H9 (cell line): ENCODE data around the gene IQCE. TPM values are rescaled to one million over a fixed set of nuclear protein-coding genes. Genes with fewer than 3 reads are reported as not detected.

Experiments
- DNase-seq: peaks from one replicate; pipeline ENCODE4 v3.0.0-alpha.2; 2017
- H2AFZ ChIP-seq: one replicate; pipeline ENCODE4 v1.6.1; 2013; ENCODE audit warnings: mild to moderate bottlenecking, low read length, control low read depth, moderate library complexity
- H2AK5ac ChIP-seq: 2 replicates; pipeline ENCODE4 v1.6.1; 2013; ENCODE audit warnings: low read length, control low read depth, mixed read lengths; ENCODE audit not compliant: insufficient read length
- H2BK120ac ChIP-seq: one replicate; pipeline ENCODE4 v1.6.1; 2013; ENCODE audit warnings: low read depth, mild to moderate bottlenecking, low read length, control low read depth, inconsistent platforms; ENCODE audit not compliant: poor library complexity, severe bottlenecking
- H2BK12ac ChIP-seq: 2 replicates; pipeline ENCODE4 v1.6.1; 2013; ENCODE audit warnings: low read length, control low read depth, mixed read lengths, low read depth; ENCODE audit not compliant: insufficient read length
- H2BK15ac ChIP-seq: 2 replicates; pipeline ENCODE4 v1.6.1; 2013; ENCODE audit warnings: low read depth, low read length, control low read depth
- H2BK20ac ChIP-seq: one replicate; pipeline ENCODE4 v1.6.1; 2013; ENCODE audit warnings: low read depth, mild to moderate bottlenecking, low read length, control low read depth, inconsistent platforms; ENCODE audit not compliant: poor library complexity, severe bottlenecking
- H2BK5ac ChIP-seq: 2 replicates; pipeline ENCODE4 v1.6.1; 2013; ENCODE audit warnings: low read length, control low read depth, mixed read lengths; ENCODE audit not compliant: insufficient read length
- H3K14ac ChIP-seq: 2 replicates; pipeline ENCODE4 v1.6.1; 2013; ENCODE audit warnings: low read length, control low read depth; ENCODE audit not compliant: insufficient read depth
- H3K18ac ChIP-seq: 2 replicates; pipeline ENCODE4 v1.6.1; 2013; ENCODE audit warnings: low read depth, mild to moderate bottlenecking, mixed read lengths, low read length, control low read depth; ENCODE audit not compliant: insufficient read length
- H3K23ac ChIP-seq: 2 replicates; pipeline ENCODE4 v1.6.1; 2013; ENCODE audit warnings: low read length, control low read depth, mixed read lengths, low read depth; ENCODE audit not compliant: insufficient read length
- H3K23me2 ChIP-seq: 2 replicates; pipeline ENCODE4 v1.6.1; 2013; ENCODE audit warnings: low read depth, mild to moderate bottlenecking, mixed read lengths, low read length, control low read depth; ENCODE audit not compliant: insufficient read length, poor library complexity, severe bottlenecking
- H3K27ac ChIP-seq: 2 replicates; pipeline ENCODE4 v1.5.1; 2013; ENCODE audit warnings: low read length, control low read depth, mixed read lengths, low read depth; ENCODE audit not compliant: insufficient read length
- H3K27me3 ChIP-seq: 2 replicates; pipeline ENCODE4 v1.6.1; 2013; ENCODE audit warnings: low read length, control low read depth, inconsistent platforms; ENCODE audit not compliant: insufficient read depth
- H3K4ac ChIP-seq: 2 replicates; pipeline ENCODE4 v1.6.1; 2013; ENCODE audit warnings: low read depth, mild to moderate bottlenecking, control low read depth, inconsistent platforms, low read length, moderate library complexity
- H3K4me1 ChIP-seq: 2 replicates; pipeline ENCODE4 v1.6.1; 2013; ENCODE audit warnings: low read length, control low read depth, inconsistent platforms; ENCODE audit not compliant: insufficient read depth
- H3K4me2 ChIP-seq: 2 replicates; pipeline ENCODE4 v1.6.1; 2013; ENCODE audit warnings: low read length, control low read depth, mixed read lengths; ENCODE audit not compliant: insufficient read length, insufficient read depth
- H3K56ac ChIP-seq: 2 replicates; pipeline ENCODE4 v1.6.1; 2013; ENCODE audit warnings: low read depth, mild to moderate bottlenecking, mixed read lengths, low read length, control low read depth; ENCODE audit not compliant: insufficient read length
- H3K79me1 ChIP-seq: 2 replicates; pipeline ENCODE4 v1.6.1; 2013; ENCODE audit warnings: low read depth, mild to moderate bottlenecking, moderate library complexity, low read length, control low read depth, inconsistent platforms; ENCODE audit not compliant: insufficient read depth, poor library complexity, severe bottlenecking
- H3K79me2 ChIP-seq: 2 replicates; pipeline ENCODE4 v1.6.1; 2013; ENCODE audit warnings: low read length, control low read depth, inconsistent platforms; ENCODE audit not compliant: insufficient read depth
- H3K9ac ChIP-seq: 2 replicates; pipeline ENCODE4 v1.6.1; 2013; ENCODE audit warnings: low read length, control low read depth, mixed read lengths; ENCODE audit not compliant: insufficient read length; ENCODE audit errors: extremely low read depth
- H3K9me3 ChIP-seq: one replicate; pipeline ENCODE4 v1.6.1; 2013; ENCODE audit warnings: low read depth, low read length, inconsistent platforms; ENCODE audit not compliant: control insufficient read depth
- H3T11ph ChIP-seq: one replicate; pipeline ENCODE4 v1.6.1; 2013; ENCODE audit warnings: mild to moderate bottlenecking, low read length, control low read depth, inconsistent platforms
- H4K20me1 ChIP-seq: one replicate; pipeline ENCODE4 v1.6.1; 2013; ENCODE audit not compliant: control insufficient read depth, insufficient read length, insufficient read depth
- H4K5ac ChIP-seq: 2 replicates; pipeline ENCODE4 v1.6.1; 2013; ENCODE audit warnings: low read depth, mild to moderate bottlenecking, mixed read lengths, low read length, control low read depth; ENCODE audit not compliant: insufficient read length
- H4K8ac ChIP-seq: replicated peaks from 2 replicates; pipeline ENCODE4 v1.6.1; 2013; ENCODE audit warnings: low read length, control low read depth, mixed read lengths, low read depth; ENCODE audit not compliant: insufficient read length
- H4K91ac ChIP-seq: 2 replicates; pipeline ENCODE4 v1.6.1; 2013; ENCODE audit warnings: low read depth, mild to moderate bottlenecking, moderate library complexity, mixed read lengths, low read length, control low read depth; ENCODE audit not compliant: insufficient read length
- H3K27ac Mint-ChIP-seq, 3 experiments: 2 replicates in 2 of 3; 3 replicates in 1 of 3; pipeline ENCODE4 v1.8.0; 2020 to 2021; ENCODE audit warnings: mixed read lengths in 3 of 3, mild to moderate bottlenecking in 1 of 3, moderate library complexity in 1 of 3
- H3K27me3 Mint-ChIP-seq: 2 replicates; pipeline ENCODE4 v1.8.0; 2021; ENCODE audit warnings: low read depth, mild to moderate bottlenecking, moderate library complexity, mixed read lengths
- H3K36me3 Mint-ChIP-seq, 3 experiments: 2 replicates in 2 of 3; 3 replicates in 1 of 3; pipeline ENCODE4 v1.8.0; 2020 to 2021; ENCODE audit warnings: low read depth in 3 of 3, mixed read lengths in 3 of 3; ENCODE audit not compliant: insufficient read depth in 1 of 3
- H3K4me1 Mint-ChIP-seq, 2 experiments: 2 replicates each; pipeline ENCODE4 v1.8.0; 2020; ENCODE audit warnings: mixed read lengths in 2 of 2
- H3K4me3 Mint-ChIP-seq, 2 experiments: 2 replicates in 1 of 2; 3 replicates in 1 of 2; pipeline ENCODE4 v1.8.0; 2020 to 2021; ENCODE audit warnings: mild to moderate bottlenecking in 2 of 2, mixed read lengths in 2 of 2, moderate library complexity in 1 of 2
- H3K9me3 Mint-ChIP-seq, 2 experiments: 2 replicates in 1 of 2; 3 replicates in 1 of 2; pipeline ENCODE4 v1.8.0; 2020; ENCODE audit warnings: mild to moderate bottlenecking in 2 of 2, mixed read lengths in 2 of 2, moderate library complexity in 1 of 2
- WGBS: extraction: QIAGEN DNeasy Blood & Tissue Kit; methylation state at CpG from one replicate; pipeline ENCODE4 v1.1.7; 2013; ENCODE audit warnings: missing lambda C conversion rate, low lambda C conversion rate, mixed read lengths; ENCODE audit not compliant: insufficient read length; ENCODE audit errors: extremely low coverage; 5-methylcytosine and 5-hydroxymethylcytosine counted together
- total RNA-seq: library from RNA; stranded (reverse); gene quantifications from 2 replicates; pipeline ENCODE4 v1.2.1, GENCODE V29; 2021
- TF ChIP-seq, protein P1 (sequence below): fragments of 200-600 bp; sonication (generic); conservative IDR thresholded peaks from 3 replicates; pipeline ENCODE4 v1.8.0; 2021; ENCODE audit warnings: antibody characterized with exemption, mild to moderate bottlenecking

Gene IQCE
- total RNA-seq, 1 experiment from 2014 or later = 7.0 TPM

DNA sequence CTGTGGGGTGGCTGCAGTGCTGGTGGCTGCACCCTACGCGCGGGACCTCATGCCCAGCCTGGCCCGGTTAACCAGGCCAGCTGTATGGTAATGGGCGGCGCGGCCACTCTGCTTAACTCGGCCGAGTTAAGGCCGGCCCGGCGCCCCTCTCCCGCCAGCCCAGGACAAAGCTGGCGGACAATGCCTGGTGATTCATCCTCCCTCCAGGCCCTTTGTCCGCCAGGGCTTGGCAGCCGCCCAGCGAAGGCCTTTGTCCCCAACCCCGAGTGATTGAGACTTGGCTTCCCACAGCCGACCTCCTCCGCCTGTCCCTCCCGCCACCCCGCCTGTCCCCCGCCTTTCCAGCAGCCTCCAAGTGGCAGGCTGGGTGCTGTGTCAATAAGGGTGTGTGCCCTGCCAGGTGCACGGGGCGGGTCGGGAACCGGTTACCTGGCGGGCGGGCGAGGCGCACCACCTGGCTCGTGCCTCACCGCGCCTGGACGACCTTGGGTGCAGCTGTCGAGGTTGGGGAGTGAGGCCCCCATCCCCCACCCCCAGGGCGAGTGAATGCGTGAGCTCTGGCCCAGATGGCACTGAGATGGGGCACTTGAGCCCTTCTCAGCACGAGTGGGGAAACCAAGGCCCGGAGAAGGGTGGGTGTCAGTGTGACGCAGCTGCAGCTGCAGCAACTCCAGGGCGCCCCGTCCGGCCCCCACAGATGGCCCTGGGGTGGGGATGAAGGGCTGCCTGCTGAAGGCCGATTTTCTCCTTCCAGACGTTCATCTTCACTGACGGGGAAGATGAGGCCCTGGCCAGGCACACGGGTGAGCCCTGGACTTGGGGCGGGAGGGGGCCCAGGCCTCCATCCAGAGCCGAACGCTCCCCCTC is 34.6 kb upstream of the IQCE start:
- peaks cover 39 to 56% of the 10 kb centered on the region in 2 experiments for H3K4me1 Mint-ChIP-seq
- peak overlapping the region in 1 of 2 experiments; percentile 40; a peak in 2 of 5 replicates for H3K4me3 Mint-ChIP-seq
- no peak overlapping the region for H2BK15ac ChIP-seq
- TF ChIP-seq, protein P1, sequence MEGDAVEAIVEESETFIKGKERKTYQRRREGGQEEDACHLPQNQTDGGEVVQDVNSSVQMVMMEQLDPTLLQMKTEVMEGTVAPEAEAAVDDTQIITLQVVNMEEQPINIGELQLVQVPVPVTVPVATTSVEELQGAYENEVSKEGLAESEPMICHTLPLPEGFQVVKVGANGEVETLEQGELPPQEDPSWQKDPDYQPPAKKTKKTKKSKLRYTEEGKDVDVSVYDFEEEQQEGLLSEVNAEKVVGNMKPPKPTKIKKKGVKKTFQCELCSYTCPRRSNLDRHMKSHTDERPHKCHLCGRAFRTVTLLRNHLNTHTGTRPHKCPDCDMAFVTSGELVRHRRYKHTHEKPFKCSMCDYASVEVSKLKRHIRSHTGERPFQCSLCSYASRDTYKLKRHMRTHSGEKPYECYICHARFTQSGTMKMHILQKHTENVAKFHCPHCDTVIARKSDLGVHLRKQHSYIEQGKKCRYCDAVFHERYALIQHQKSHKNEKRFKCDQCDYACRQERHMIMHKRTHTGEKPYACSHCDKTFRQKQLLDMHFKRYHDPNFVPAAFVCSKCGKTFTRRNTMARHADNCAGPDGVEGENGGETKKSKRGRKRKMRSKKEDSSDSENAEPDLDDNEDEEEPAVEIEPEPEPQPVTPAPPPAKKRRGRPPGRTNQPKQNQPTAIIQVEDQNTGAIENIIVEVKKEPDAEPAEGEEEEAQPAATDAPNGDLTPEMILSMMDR = no peak
- peak overlapping the region in 1 of 3 experiments; percentile 79; a peak in 4 of 7 replicates for H3K27ac Mint-ChIP-seq
- no peaks in the 10 kb centered on the region for H3K9me3 Mint-ChIP-seq
- no peaks in the 10 kb centered on the region for H4K20me1 ChIP-seq
- H4K5ac ChIP-seq = no peak overlapping the region
- H3K56ac ChIP-seq = no peak overlapping the region
- H3K79me2 ChIP-seq = no peaks in the 10 kb centered on the region; the same call in 1 of the 2 replicates
- H3K27ac ChIP-seq = no peak overlapping the region
- peak overlapping the region; percentile 13 for H3K4me2 ChIP-seq
- no peaks in the 10 kb centered on the region for H3K9me3 ChIP-seq
- H3K18ac ChIP-seq = peak overlapping the region; percentile 78
- no peaks in the 10 kb centered on the region; the same call in 1 of the 2 replicates for H3K27me3 ChIP-seq
- H2BK12ac ChIP-seq = no peak overlapping the region
- H2AK5ac ChIP-seq = no peak overlapping the region
- H3K23me2 ChIP-seq = peaks cover 9% of the 10 kb centered on the region
- H4K91ac ChIP-seq = no peak overlapping the region
- no peak overlapping the region for H4K8ac ChIP-seq
- peaks cover 0 to 31% (median 31%) of the 10 kb centered on the region in 3 experiments; a peak in 6 of 7 replicates for H3K36me3 Mint-ChIP-seq
- no peak overlapping the region for H2AFZ ChIP-seq
- no peaks in the 10 kb centered on the region; the same call in 1 of the 2 replicates for H3K4me1 ChIP-seq
- H3K27me3 Mint-ChIP-seq = peaks cover 7% of the 10 kb centered on the region
- no peak overlapping the region; the same call in 1 of the 2 replicates for H3K4ac ChIP-seq
- no peaks in the 10 kb centered on the region for H3K79me1 ChIP-seq
- no peak overlapping the region for H3K9ac ChIP-seq
- DNase-seq = peak; percentile 79
- H3K14ac ChIP-seq = peak overlapping the region; percentile 44
- H2BK5ac ChIP-seq = no peak overlapping the region
- WGBS = no CpG with 5 or more reads among the region's 51 CpGs
- H2BK120ac ChIP-seq = no peak overlapping the region
- no peak overlapping the region for H2BK20ac ChIP-seq
- no peak overlapping the region for H3T11ph ChIP-seq
- no peak overlapping the region for H3K23ac ChIP-seq
